H9 (cell line): Measurements from ENCODE around the gene AKIRIN1. TPM values are rescaled to one million over a fixed set of nuclear protein-coding genes. Genes with fewer than 3 reads are reported as not detected.
"Not testable (repeated sequence)": the region's sequence is repeated elsewhere in the genome, so short reads cannot be mapped to it uniquely, and the experiment has no call there.

ENCODE experiments used
- DNase-seq: peaks from one replicate; pipeline ENCODE4 v3.0.0-alpha.2; 2017
- H2AFZ ChIP-seq: one replicate; pipeline ENCODE4 v1.6.1; 2013; ENCODE audit warnings: mild to moderate bottlenecking, low read length, control low read depth, moderate library complexity
- H2AK5ac ChIP-seq: 2 replicates; pipeline ENCODE4 v1.6.1; 2013; ENCODE audit warnings: low read length, control low read depth, mixed read lengths; ENCODE audit not compliant: insufficient read length
- H2BK120ac ChIP-seq: one replicate; pipeline ENCODE4 v1.6.1; 2013; ENCODE audit warnings: low read depth, mild to moderate bottlenecking, low read length, control low read depth, inconsistent platforms; ENCODE audit not compliant: poor library complexity, severe bottlenecking
- H2BK12ac ChIP-seq: 2 replicates; pipeline ENCODE4 v1.6.1; 2013; ENCODE audit warnings: low read length, control low read depth, mixed read lengths, low read depth; ENCODE audit not compliant: insufficient read length
- H2BK15ac ChIP-seq: 2 replicates; pipeline ENCODE4 v1.6.1; 2013; ENCODE audit warnings: low read depth, low read length, control low read depth
- H2BK20ac ChIP-seq: one replicate; pipeline ENCODE4 v1.6.1; 2013; ENCODE audit warnings: low read depth, mild to moderate bottlenecking, low read length, control low read depth, inconsistent platforms; ENCODE audit not compliant: poor library complexity, severe bottlenecking
- H2BK5ac ChIP-seq: 2 replicates; pipeline ENCODE4 v1.6.1; 2013; ENCODE audit warnings: low read length, control low read depth, mixed read lengths; ENCODE audit not compliant: insufficient read length
- H3K14ac ChIP-seq: 2 replicates; pipeline ENCODE4 v1.6.1; 2013; ENCODE audit warnings: low read length, control low read depth; ENCODE audit not compliant: insufficient read depth
- H3K18ac ChIP-seq: 2 replicates; pipeline ENCODE4 v1.6.1; 2013; ENCODE audit warnings: low read depth, mild to moderate bottlenecking, mixed read lengths, low read length, control low read depth; ENCODE audit not compliant: insufficient read length
- H3K23ac ChIP-seq: 2 replicates; pipeline ENCODE4 v1.6.1; 2013; ENCODE audit warnings: low read length, control low read depth, mixed read lengths, low read depth; ENCODE audit not compliant: insufficient read length
- H3K23me2 ChIP-seq: 2 replicates; pipeline ENCODE4 v1.6.1; 2013; ENCODE audit warnings: low read depth, mild to moderate bottlenecking, mixed read lengths, low read length, control low read depth; ENCODE audit not compliant: insufficient read length, poor library complexity, severe bottlenecking
- H3K27ac ChIP-seq: 2 replicates; pipeline ENCODE4 v1.5.1; 2013; ENCODE audit warnings: low read length, control low read depth, mixed read lengths, low read depth; ENCODE audit not compliant: insufficient read length
- H3K27me3 ChIP-seq: 2 replicates; pipeline ENCODE4 v1.6.1; 2013; ENCODE audit warnings: low read length, control low read depth, inconsistent platforms; ENCODE audit not compliant: insufficient read depth
- H3K4ac ChIP-seq: 2 replicates; pipeline ENCODE4 v1.6.1; 2013; ENCODE audit warnings: low read depth, mild to moderate bottlenecking, control low read depth, inconsistent platforms, low read length, moderate library complexity
- H3K4me1 ChIP-seq: 2 replicates; pipeline ENCODE4 v1.6.1; 2013; ENCODE audit warnings: low read length, control low read depth, inconsistent platforms; ENCODE audit not compliant: insufficient read depth
- H3K4me2 ChIP-seq: 2 replicates; pipeline ENCODE4 v1.6.1; 2013; ENCODE audit warnings: low read length, control low read depth, mixed read lengths; ENCODE audit not compliant: insufficient read length, insufficient read depth
- H3K56ac ChIP-seq: 2 replicates; pipeline ENCODE4 v1.6.1; 2013; ENCODE audit warnings: low read depth, mild to moderate bottlenecking, mixed read lengths, low read length, control low read depth; ENCODE audit not compliant: insufficient read length
- H3K79me1 ChIP-seq: 2 replicates; pipeline ENCODE4 v1.6.1; 2013; ENCODE audit warnings: low read depth, mild to moderate bottlenecking, moderate library complexity, low read length, control low read depth, inconsistent platforms; ENCODE audit not compliant: insufficient read depth, poor library complexity, severe bottlenecking
- H3K79me2 ChIP-seq: 2 replicates; pipeline ENCODE4 v1.6.1; 2013; ENCODE audit warnings: low read length, control low read depth, inconsistent platforms; ENCODE audit not compliant: insufficient read depth
- H3K9ac ChIP-seq: 2 replicates; pipeline ENCODE4 v1.6.1; 2013; ENCODE audit warnings: low read length, control low read depth, mixed read lengths; ENCODE audit not compliant: insufficient read length; ENCODE audit errors: extremely low read depth
- H3K9me3 ChIP-seq: one replicate; pipeline ENCODE4 v1.6.1; 2013; ENCODE audit warnings: low read depth, low read length, inconsistent platforms; ENCODE audit not compliant: control insufficient read depth
- H3T11ph ChIP-seq: one replicate; pipeline ENCODE4 v1.6.1; 2013; ENCODE audit warnings: mild to moderate bottlenecking, low read length, control low read depth, inconsistent platforms
- H4K20me1 ChIP-seq: one replicate; pipeline ENCODE4 v1.6.1; 2013; ENCODE audit not compliant: control insufficient read depth, insufficient read length, insufficient read depth
- H4K5ac ChIP-seq: 2 replicates; pipeline ENCODE4 v1.6.1; 2013; ENCODE audit warnings: low read depth, mild to moderate bottlenecking, mixed read lengths, low read length, control low read depth; ENCODE audit not compliant: insufficient read length
- H4K8ac ChIP-seq: replicated peaks from 2 replicates; pipeline ENCODE4 v1.6.1; 2013; ENCODE audit warnings: low read length, control low read depth, mixed read lengths, low read depth; ENCODE audit not compliant: insufficient read length
- H4K91ac ChIP-seq: 2 replicates; pipeline ENCODE4 v1.6.1; 2013; ENCODE audit warnings: low read depth, mild to moderate bottlenecking, moderate library complexity, mixed read lengths, low read length, control low read depth; ENCODE audit not compliant: insufficient read length
- H3K27ac Mint-ChIP-seq, 3 experiments: 2 replicates in 2 of 3; 3 replicates in 1 of 3; pipeline ENCODE4 v1.8.0; 2020 to 2021; ENCODE audit warnings: mixed read lengths in 3 of 3, mild to moderate bottlenecking in 1 of 3, moderate library complexity in 1 of 3
- H3K27me3 Mint-ChIP-seq: 2 replicates; pipeline ENCODE4 v1.8.0; 2021; ENCODE audit warnings: low read depth, mild to moderate bottlenecking, moderate library complexity, mixed read lengths
- H3K36me3 Mint-ChIP-seq, 3 experiments: 2 replicates in 2 of 3; 3 replicates in 1 of 3; pipeline ENCODE4 v1.8.0; 2020 to 2021; ENCODE audit warnings: low read depth in 3 of 3, mixed read lengths in 3 of 3; ENCODE audit not compliant: insufficient read depth in 1 of 3
- H3K4me1 Mint-ChIP-seq, 2 experiments: 2 replicates each; pipeline ENCODE4 v1.8.0; 2020; ENCODE audit warnings: mixed read lengths in 2 of 2
- H3K4me3 Mint-ChIP-seq, 2 experiments: 2 replicates in 1 of 2; 3 replicates in 1 of 2; pipeline ENCODE4 v1.8.0; 2020 to 2021; ENCODE audit warnings: mild to moderate bottlenecking in 2 of 2, mixed read lengths in 2 of 2, moderate library complexity in 1 of 2
- H3K9me3 Mint-ChIP-seq, 2 experiments: 2 replicates in 1 of 2; 3 replicates in 1 of 2; pipeline ENCODE4 v1.8.0; 2020; ENCODE audit warnings: mild to moderate bottlenecking in 2 of 2, mixed read lengths in 2 of 2, moderate library complexity in 1 of 2
- WGBS: extraction: QIAGEN DNeasy Blood & Tissue Kit; methylation state at CpG from one replicate; pipeline ENCODE4 v1.1.7; 2013; ENCODE audit warnings: missing lambda C conversion rate, low lambda C conversion rate, mixed read lengths; ENCODE audit not compliant: insufficient read length; ENCODE audit errors: extremely low coverage; 5-methylcytosine and 5-hydroxymethylcytosine counted together
- total RNA-seq: library from RNA; stranded (reverse); gene quantifications from 2 replicates; pipeline ENCODE4 v1.2.1, GENCODE V29; 2021
- TF ChIP-seq, protein P1 (sequence below): fragments of 200-600 bp; sonication (generic); conservative IDR thresholded peaks from 3 replicates; pipeline ENCODE4 v1.8.0; 2021; ENCODE audit warnings: antibody characterized with exemption, mild to moderate bottlenecking

The AKIRIN1 gene
- total RNA-seq, 1 experiment from 2014 or later = 237 TPM

DNA sequence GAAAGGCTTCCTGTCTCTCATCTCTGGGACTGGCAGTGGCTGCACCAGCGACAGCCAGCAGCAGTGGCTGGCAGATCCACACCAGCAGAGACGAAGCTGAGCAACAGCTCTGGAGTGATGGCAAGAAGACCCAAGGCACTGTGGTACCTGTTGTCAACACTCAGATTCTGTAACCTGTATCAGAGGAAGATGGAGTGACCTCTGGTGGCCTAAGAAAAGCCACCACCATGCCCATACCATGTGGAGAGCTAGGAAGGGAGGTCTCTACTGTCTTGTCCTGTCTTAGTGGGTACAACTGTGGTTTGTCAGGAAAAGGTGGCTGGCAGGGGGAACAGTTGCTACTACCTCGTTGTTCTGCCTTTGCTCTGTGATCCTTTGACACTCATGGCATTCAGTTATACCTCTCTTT is 26.9 kb upstream of the AKIRIN1 start:
- no peak overlapping the region for H3K56ac ChIP-seq
- no peak overlapping the region for H3K27ac ChIP-seq
- no peak overlapping the region for H3K18ac ChIP-seq
- no peak overlapping the region for H2BK15ac ChIP-seq
- no peaks in the 10 kb centered on the region for H3K36me3 Mint-ChIP-seq
- H2BK20ac ChIP-seq = no peak overlapping the region
- no peaks in the 10 kb centered on the region for H3K23me2 ChIP-seq
- H3K27ac Mint-ChIP-seq = no peak overlapping the region
- no peak overlapping the region for H2BK120ac ChIP-seq
- H3T11ph ChIP-seq = no peak overlapping the region
- H4K8ac ChIP-seq = no peak overlapping the region
- H4K20me1 ChIP-seq = no peaks in the 10 kb centered on the region
- H3K27me3 Mint-ChIP-seq = no peaks in the 10 kb centered on the region
- no peaks in the 10 kb centered on the region for H3K79me2 ChIP-seq
- no peak overlapping the region for H2AK5ac ChIP-seq
- no peak overlapping the region for H2BK5ac ChIP-seq
- H3K23ac ChIP-seq = no peak overlapping the region
- TF ChIP-seq, protein P1, sequence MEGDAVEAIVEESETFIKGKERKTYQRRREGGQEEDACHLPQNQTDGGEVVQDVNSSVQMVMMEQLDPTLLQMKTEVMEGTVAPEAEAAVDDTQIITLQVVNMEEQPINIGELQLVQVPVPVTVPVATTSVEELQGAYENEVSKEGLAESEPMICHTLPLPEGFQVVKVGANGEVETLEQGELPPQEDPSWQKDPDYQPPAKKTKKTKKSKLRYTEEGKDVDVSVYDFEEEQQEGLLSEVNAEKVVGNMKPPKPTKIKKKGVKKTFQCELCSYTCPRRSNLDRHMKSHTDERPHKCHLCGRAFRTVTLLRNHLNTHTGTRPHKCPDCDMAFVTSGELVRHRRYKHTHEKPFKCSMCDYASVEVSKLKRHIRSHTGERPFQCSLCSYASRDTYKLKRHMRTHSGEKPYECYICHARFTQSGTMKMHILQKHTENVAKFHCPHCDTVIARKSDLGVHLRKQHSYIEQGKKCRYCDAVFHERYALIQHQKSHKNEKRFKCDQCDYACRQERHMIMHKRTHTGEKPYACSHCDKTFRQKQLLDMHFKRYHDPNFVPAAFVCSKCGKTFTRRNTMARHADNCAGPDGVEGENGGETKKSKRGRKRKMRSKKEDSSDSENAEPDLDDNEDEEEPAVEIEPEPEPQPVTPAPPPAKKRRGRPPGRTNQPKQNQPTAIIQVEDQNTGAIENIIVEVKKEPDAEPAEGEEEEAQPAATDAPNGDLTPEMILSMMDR = peak; percentile 57
- H2AFZ ChIP-seq = no peak overlapping the region
- no peaks in the 10 kb centered on the region for H3K9me3 Mint-ChIP-seq
- no peak overlapping the region for H2BK12ac ChIP-seq
- no peak overlapping the region for H3K4me2 ChIP-seq
- WGBS = no CpG with 5 or more reads among the region's 3 CpGs
- H3K4me1 Mint-ChIP-seq = peaks cover 8 to 11% of the 10 kb centered on the region in 2 experiments
- H3K27me3 ChIP-seq = no peaks in the 10 kb centered on the region
- no peaks in the 10 kb centered on the region for H3K4me1 ChIP-seq
- H3K14ac ChIP-seq = no peak overlapping the region; the same call in 1 of the 2 replicates
- no peak overlapping the region for H4K5ac ChIP-seq
- no peaks in the 10 kb centered on the region for H3K79me1 ChIP-seq
- DNase-seq = no peak
- no peak overlapping the region for H3K4ac ChIP-seq
- no peak overlapping the region; a peak in 1 of 5 replicates for H3K4me3 Mint-ChIP-seq
- H3K9ac ChIP-seq = no peak overlapping the region
- H3K9me3 ChIP-seq = no peaks in the 10 kb centered on the region
- no peak overlapping the region for H4K91ac ChIP-seq

- H3K18ac ChIP-seq, H3K4me3 Mint-ChIP-seq, H3K56ac ChIP-seq, H2BK120ac ChIP-seq, H4K8ac ChIP-seq, DNase-seq, H2AK5ac ChIP-seq, H3K23ac ChIP-seq, H3K9me3 Mint-ChIP-seq, H3T11ph ChIP-seq, H3K4ac ChIP-seq, H3K79me2 ChIP-seq, H4K5ac ChIP-seq, H3K4me1 ChIP-seq, H3K9ac ChIP-seq, H3K27me3 Mint-ChIP-seq, H2BK15ac ChIP-seq, H4K91ac ChIP-seq, H3K14ac ChIP-seq, H3K23me2 ChIP-seq, H3K4me1 Mint-ChIP-seq, H4K20me1 ChIP-seq, H3K9me3 ChIP-seq, H3K79me1 ChIP-seq, H3K4me2 ChIP-seq, H3K27ac Mint-ChIP-seq, H2BK20ac ChIP-seq, H3K27me3 ChIP-seq, H2BK5ac ChIP-seq, H3K27ac ChIP-seq, H2BK12ac ChIP-seq, H2AFZ ChIP-seq, H3K36me3 Mint-ChIP-seq: not testable (repeated sequence)
- no CpG with 5 or more reads among the region's 6 CpGs for WGBS
Measured at GRCh38 chr1:38973145-38973544, 17.9 kb upstream of the AKIRIN1 start.
